ENCODE data around the gene RAB44. TPM values are rescaled to one million over a fixed set of nuclear protein-coding genes. Genes with fewer than 3 reads are reported as not detected.

The RAB44 gene
- polyA plus RNA-seq, 2 of the 4 experiments (the other 2 are of a cell fraction), result 0.04 to 0.09 TPM

- H3K4me2 ChIP-seq, result no peak overlapping the region
- ATAC-seq (no peak), DNase-seq (ENCODE audit: low read depth in 1 of 2, low spot score in 1 of 2) (no peak), FAIRE-seq (no peak)
- H3K27ac ChIP-seq, result 0 out of 6 replicates have a peak overlapping the region, but pooled peaks of 1 of the 2 experiments have one; percentile 19
- H3K4me1 ChIP-seq, result peaks cover 16% of the 10 kb centered on the region; the same call in 2 of the 3 replicates
- CTCF ChIA-PET, result interaction anchor here (1.2 to 4.7 kb wide), 4 partner anchors 13 to 137 kb away, joined by 3 to 40 read pairs (median 10); no protein-coding TSS in a partner anchor
- no peak overlapping the region for H3K4me3 ChIP-seq
- POLR2A ChIA-PET, result no interaction called here
- TF ChIP-seq ZSCAN20 (CRISPR knock-in tag; IDR thresholded peaks at IDR 0.05) (no peak), FOSL2 (IDR thresholded peaks at IDR 0.05) (no peak), FOSL2 (CRISPR knock-in tag; IDR thresholded peaks at IDR 0.05) (0 out of 2 replicates have a peak, but pooled peaks have one; percentile 4)
- H3K9me3 ChIP-seq, result peaks cover 3% of the 10 kb centered on the region; the same call in 1 of the 3 replicates
- WGBS (ENCODE audit: missing lambda C conversion rate), result 73% methylated on average over 6 of the region's 6 CpGs
These were observed 54.7 kb downstream of the RAB44 start for GRCh38 chr6:36752187-36752885.

GRCh38 chr6:36752886-36753506, 55.4 kb downstream of the RAB44 start:
- H3K4me2 ChIP-seq, result no peak overlapping the region
- H3K9me3 ChIP-seq, result peaks cover 3% of the 10 kb centered on the region; the same call in 1 of the 3 replicates
- CTCF ChIA-PET, result interaction anchor here (1.2 to 4.7 kb wide), 5 partner anchors 12 to 418 kb away, joined by 3 to 40 read pairs (median 17); no protein-coding TSS in a partner anchor
- FAIRE-seq, result no peak
- 83% methylated on average over 4 of the region's 6 CpGs for WGBS (ENCODE audit: missing lambda C conversion rate)
- H3K4me1 ChIP-seq, result peaks cover 16% of the 10 kb centered on the region; the same call in 2 of the 3 replicates
- H3K27ac ChIP-seq, result 0 out of 6 replicates have a peak overlapping the region, but pooled peaks of 1 of the 2 experiments have one; percentile 19
- no peak overlapping the region for H3K4me3 ChIP-seq
- POLR2A ChIA-PET, result no interaction called here
- no peak; a peak in 1 of 6 replicates for ATAC-seq
- no peak for DNase-seq (ENCODE audit: low read depth in 1 of 2, low spot score in 1 of 2)
- no peak for TF ChIP-seq POLR2A (IDR thresholded peaks at IDR 0.05; ENCODE audit: low read length)
- TF ChIP-seq MAZ (IDR thresholded peaks at IDR 0.05; ENCODE audit: borderline replicate concordance, low read depth, low read length), result no peak
- no peak for TF ChIP-seq ZC3H11A (IDR thresholded peaks at IDR 0.05)
- no peak for TF ChIP-seq HES2 (IDR thresholded peaks at IDR 0.05)
- TF ChIP-seq CTCF (IDR thresholded peaks at IDR 0.05), result no peak
- no peak for TF ChIP-seq ELK1 (IDR thresholded peaks at IDR 0.05; ENCODE audit: low read depth, low read length)

- FAIRE-seq (no peak), DNase-seq (ENCODE audit: low read depth in 1 of 2, low spot score in 1 of 2) (no peak), ATAC-seq (no peak)
- ChIA-PET CTCF (interaction anchor here (0.7 to 4.7 kb wide), 6 partner anchors 11 to 417 kb away, joined by 3 to 40 read pairs (median 7); no protein-coding TSS in a partner anchor), POLR2A (interaction anchor here (0.6 kb wide), 1 partner anchor 207 kb away, joined by 3 read pairs; no protein-coding TSS in a partner anchor)
- 86% methylated on average over 5 of the region's 7 CpGs for WGBS (ENCODE audit: missing lambda C conversion rate)
- peaks cover 19% of the 10 kb centered on the region; the same call in 2 of the 3 replicates for H3K4me1 ChIP-seq
- H3K4me3 ChIP-seq, result no peak overlapping the region
- H3K4me2 ChIP-seq, result no peak overlapping the region
- H3K9me3 ChIP-seq, result no peaks in the 10 kb centered on the region
- no peak overlapping the region for H3K27ac ChIP-seq
- TF ChIP-seq NPAS2 (CRISPR knock-in tag; IDR thresholded peaks at IDR 0.05; ENCODE audit: borderline replicate concordance), result no peak
- TF ChIP-seq ESRRA (IDR thresholded peaks at IDR 0.05; ENCODE audit: borderline replicate concordance, low read length), result no peak
- no peak for TF ChIP-seq BCL3 (IDR thresholded peaks at IDR 0.05)
- no peak for TF ChIP-seq NFE2L2 (conservative IDR thresholded peaks at IDR 0.05; ENCODE audit: low read length)
- no peak for TF ChIP-seq TFCP2L1 (CRISPR knock-in tag; IDR thresholded peaks at IDR 0.05)
- no peak for TF ChIP-seq SREBF2 (IDR thresholded peaks at IDR 0.05)
- TF ChIP-seq TP53 (CRISPR knock-in tag; IDR thresholded peaks at IDR 0.05), result no peak
- TF ChIP-seq HMGXB4 (CRISPR knock-in tag; IDR thresholded peaks at IDR 0.05; ENCODE audit: borderline replicate concordance), result no peak
- no peak for TF ChIP-seq CBX2 (IDR thresholded peaks at IDR 0.05; ENCODE audit: borderline replicate concordance, low read depth)
- no peak for TF ChIP-seq USF2 (IDR thresholded peaks at IDR 0.05)
- no peak for TF ChIP-seq CBX8 (IDR thresholded peaks at IDR 0.05)
- TF ChIP-seq HOXB5 (CRISPR knock-in tag; IDR thresholded peaks at IDR 0.05), result no peak
- TF ChIP-seq KDM5A (IDR thresholded peaks at IDR 0.05), result no peak
- no peak for TF ChIP-seq KDM1A (IDR thresholded peaks at IDR 0.05; ENCODE audit: low read depth)
- TF ChIP-seq ZNF302 (CRISPR knock-in tag; IDR thresholded peaks at IDR 0.05), result no peak
These were observed 56.2 kb downstream of the RAB44 start for GRCh38 chr6:36753671-36754405.
